ENCODE data around the gene SPON1. TPM values are rescaled to one million over a fixed set of nuclear protein-coding genes. Genes with fewer than 3 reads are reported as not detected.
"Not testable (repeated sequence)": the region's sequence is repeated elsewhere in the genome, so short reads cannot be mapped to it uniquely, and the experiment has no call there.

Gene SPON1
- total RNA-seq, 3 donors from 2014 or later = 0.82 to 1.1 (median 0.87) TPM

- Mint-ChIP-seq H3K36me3 (ENCODE audit: insufficient read depth) (peaks cover 19% of the 10 kb centered on the region), H3K9me3 (no peaks in the 10 kb centered on the region), H3K4me3 (no peak overlapping the region), H3K4me1 (ENCODE audit: low read depth) (peaks cover 40% of the 10 kb centered on the region), H3K27me3 (ENCODE audit: low read depth) (no peaks in the 10 kb centered on the region)
- ATAC-seq (no peak), DNase-seq (no peak)
Measured at GRCh38 chr11:14081581-14082231, 119.2 kb downstream of the SPON1 start.

DNA sequence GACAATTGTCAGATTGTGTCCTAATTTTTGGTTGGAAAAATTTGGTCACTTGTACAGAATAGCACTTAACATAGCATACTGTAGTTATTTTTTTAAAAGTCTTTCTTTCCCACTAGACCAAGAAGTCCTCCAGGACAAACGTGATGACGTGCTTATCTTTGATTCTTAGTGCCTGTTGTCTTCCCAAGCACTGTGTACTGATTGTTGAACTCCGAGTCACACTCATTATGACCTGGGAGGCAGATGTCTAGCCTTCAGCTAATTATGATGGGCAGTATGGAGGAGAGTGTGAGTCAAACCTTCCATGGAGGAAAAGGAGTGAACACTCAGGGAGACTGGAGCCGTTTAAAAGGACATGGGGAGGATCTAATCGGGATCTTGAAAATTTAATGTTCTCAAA is 119.8 kb downstream of the SPON1 start:
- no peak for DNase-seq
- Mint-ChIP-seq H3K4me3 (no peak overlapping the region), H3K27me3 (ENCODE audit: low read depth) (no peaks in the 10 kb centered on the region), H3K4me1 (ENCODE audit: low read depth) (peaks cover 35% of the 10 kb centered on the region), H3K36me3 (ENCODE audit: insufficient read depth) (peaks cover 19% of the 10 kb centered on the region), H3K9me3 (no peaks in the 10 kb centered on the region)
- ATAC-seq = no peak

- H3K9me3 Mint-ChIP-seq; DNase-seq; H3K27me3 Mint-ChIP-seq (ENCODE audit: low read depth); ATAC-seq; H3K4me3 Mint-ChIP-seq; H3K36me3 Mint-ChIP-seq (ENCODE audit: insufficient read depth): not testable (repeated sequence)
- peaks cover 22% of the 10 kb centered on the region for H3K4me1 Mint-ChIP-seq (ENCODE audit: low read depth)
Measured at GRCh38 chr11:14088861-14089260, 126.3 kb downstream of the SPON1 start.

DNA sequence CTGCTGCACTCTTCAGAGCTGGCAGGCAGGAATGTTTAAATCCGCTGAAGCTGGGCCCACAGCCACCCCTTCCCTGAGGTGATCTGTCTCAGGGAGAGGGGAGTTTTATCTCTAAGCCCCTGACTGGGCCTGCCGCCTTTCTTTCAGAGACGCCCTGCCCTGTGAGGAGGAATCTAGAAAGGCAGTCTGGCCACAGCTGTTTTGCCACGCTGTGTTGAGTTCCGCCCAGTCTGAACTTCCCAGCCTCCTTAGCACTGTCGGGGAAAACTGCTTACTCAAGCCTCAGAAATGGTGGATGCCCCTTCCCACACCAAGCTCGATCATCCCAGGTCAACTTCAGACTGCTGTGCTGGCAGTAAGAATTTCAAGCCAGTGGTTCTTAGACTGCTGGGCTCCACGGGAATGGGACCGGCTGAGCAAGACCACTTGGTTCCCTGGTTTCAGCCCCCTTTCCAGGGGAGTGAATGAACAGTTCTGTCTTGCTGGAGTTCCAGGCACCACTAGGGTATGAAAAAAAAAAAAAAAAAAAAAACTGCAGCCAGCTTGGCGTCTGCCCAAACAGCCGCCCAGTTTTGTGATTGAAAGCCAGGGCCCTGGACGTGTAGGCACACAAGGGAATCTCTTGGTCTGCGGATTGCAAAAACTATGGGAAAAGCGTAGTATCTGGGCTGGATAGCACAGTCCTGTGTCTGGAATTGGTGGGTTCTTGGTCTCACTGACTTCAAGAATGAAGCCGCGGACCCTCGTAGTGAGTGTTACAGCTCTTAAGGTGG is 127.4 kb downstream of the SPON1 start:
- DNase-seq = no peak
- Mint-ChIP-seq H3K27me3 (ENCODE audit: low read depth) (peaks cover 5% of the 10 kb centered on the region), H3K4me3 (no peak overlapping the region), H3K4me1 (ENCODE audit: low read depth) (peaks cover 22% of the 10 kb centered on the region), H3K36me3 (ENCODE audit: insufficient read depth) (no peaks in the 10 kb centered on the region), H3K9me3 (no peaks in the 10 kb centered on the region)
- no peak for ATAC-seq

GRCh38 chr11:14090631-14091030 is 128.1 kb downstream of the SPON1 start:
- H3K27me3 Mint-ChIP-seq (ENCODE audit: low read depth); H3K36me3 Mint-ChIP-seq (ENCODE audit: insufficient read depth); DNase-seq; H3K4me3 Mint-ChIP-seq; ATAC-seq; H3K9me3 Mint-ChIP-seq: not testable (repeated sequence)
- H3K4me1 Mint-ChIP-seq (ENCODE audit: low read depth) = peaks cover 21% of the 10 kb centered on the region

GRCh38 chr11:14093065-14093464 is 130.5 kb downstream of the SPON1 start:
- Mint-ChIP-seq H3K27me3 (ENCODE audit: low read depth) (peaks cover 2% of the 10 kb centered on the region), H3K9me3 (no peaks in the 10 kb centered on the region), H3K4me3 (no peak overlapping the region), H3K36me3 (ENCODE audit: insufficient read depth) (no peaks in the 10 kb centered on the region), H3K4me1 (ENCODE audit: low read depth) (peaks cover 18% of the 10 kb centered on the region)
- DNase-seq = no peak
- no peak for ATAC-seq

DNA sequence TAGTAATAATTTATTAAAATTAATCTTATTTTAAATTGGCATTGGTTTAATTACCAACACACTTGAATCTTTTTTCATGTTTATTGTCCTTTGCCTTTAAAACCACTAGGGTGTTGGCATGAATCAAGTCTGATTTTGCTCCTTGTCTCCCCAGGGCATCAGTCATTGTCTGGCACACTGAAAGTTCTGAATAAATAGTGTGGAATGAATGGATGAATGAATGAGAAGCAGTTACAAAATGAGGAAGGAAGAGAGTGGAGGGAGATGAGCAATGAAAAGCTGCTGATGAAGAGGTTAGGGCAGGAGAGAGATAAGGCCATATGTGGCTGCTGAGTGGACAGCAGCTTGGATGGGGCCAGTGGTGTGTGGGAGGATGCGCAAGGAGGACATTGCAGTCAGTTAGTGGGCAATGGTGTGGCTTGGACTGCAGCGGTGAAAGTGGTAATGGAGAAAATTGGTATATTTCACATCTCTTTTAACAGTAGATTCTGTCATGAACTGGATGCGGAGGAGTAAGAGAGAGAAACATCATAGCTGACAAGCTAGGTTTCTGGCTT is 132.0 kb downstream of the SPON1 start:
- Mint-ChIP-seq H3K36me3 (ENCODE audit: insufficient read depth) (no peaks in the 10 kb centered on the region), H3K27me3 (ENCODE audit: low read depth) (no peaks in the 10 kb centered on the region), H3K4me3 (no peak overlapping the region), H3K4me1 (ENCODE audit: low read depth) (peaks cover 8% of the 10 kb centered on the region), H3K9me3 (no peaks in the 10 kb centered on the region)
- ATAC-seq (no peak), DNase-seq (no peak)

GRCh38 chr11:14095882-14096281 is 133.4 kb downstream of the SPON1 start:
- no peaks in the 10 kb centered on the region for H3K36me3 Mint-ChIP-seq (ENCODE audit: insufficient read depth)
- ATAC-seq (no peak), DNase-seq (no peak)
- no peaks in the 10 kb centered on the region for H3K9me3 Mint-ChIP-seq
- H3K4me3 Mint-ChIP-seq = no peak overlapping the region
- H3K27me3 Mint-ChIP-seq (ENCODE audit: low read depth) = no peaks in the 10 kb centered on the region
- H3K4me1 Mint-ChIP-seq (ENCODE audit: low read depth) = peaks cover under 1% of the 10 kb centered on the region

- H3K27me3 Mint-ChIP-seq (ENCODE audit: low read depth) = no peaks in the 10 kb centered on the region
- no peaks in the 10 kb centered on the region for H3K9me3 Mint-ChIP-seq
- DNase-seq (no peak), ATAC-seq (no peak)
- H3K4me1 Mint-ChIP-seq (ENCODE audit: low read depth) = peaks cover 3% of the 10 kb centered on the region
- no peak overlapping the region for H3K4me3 Mint-ChIP-seq
- no peaks in the 10 kb centered on the region for H3K36me3 Mint-ChIP-seq (ENCODE audit: insufficient read depth)
Measured at GRCh38 chr11:14096606-14097005, 134.1 kb downstream of the SPON1 start.

DNA sequence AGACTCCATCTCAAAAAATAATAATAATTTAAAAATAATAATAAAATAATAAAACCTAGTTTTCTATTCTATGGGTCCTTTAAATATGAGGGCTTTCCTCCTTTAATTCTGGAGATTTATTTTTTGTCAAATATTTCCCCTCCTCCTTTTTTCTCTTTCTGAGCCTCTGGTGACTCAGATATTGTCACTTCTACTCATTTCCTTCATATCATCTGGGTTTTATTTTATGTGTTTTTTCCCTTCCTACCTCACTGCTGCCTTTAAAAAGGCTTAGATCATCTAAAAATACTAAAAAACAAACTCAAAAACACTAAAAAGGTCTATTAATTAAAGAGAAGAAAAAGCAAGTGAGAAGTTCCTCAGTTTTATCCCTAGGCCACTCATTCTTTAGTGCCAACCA is 138.9 kb downstream of the SPON1 start:
- peaks cover 13% of the 10 kb centered on the region for H3K4me1 Mint-ChIP-seq (ENCODE audit: low read depth)
- ATAC-seq (peak in 1 of 2 donors; percentile 54), DNase-seq (no peak)
- H3K9me3 Mint-ChIP-seq = no peaks in the 10 kb centered on the region
- H3K27me3 Mint-ChIP-seq (ENCODE audit: low read depth) = no peaks in the 10 kb centered on the region
- peaks cover 3% of the 10 kb centered on the region for H3K36me3 Mint-ChIP-seq (ENCODE audit: insufficient read depth)
- H3K4me3 Mint-ChIP-seq = no peak overlapping the region

DNA sequence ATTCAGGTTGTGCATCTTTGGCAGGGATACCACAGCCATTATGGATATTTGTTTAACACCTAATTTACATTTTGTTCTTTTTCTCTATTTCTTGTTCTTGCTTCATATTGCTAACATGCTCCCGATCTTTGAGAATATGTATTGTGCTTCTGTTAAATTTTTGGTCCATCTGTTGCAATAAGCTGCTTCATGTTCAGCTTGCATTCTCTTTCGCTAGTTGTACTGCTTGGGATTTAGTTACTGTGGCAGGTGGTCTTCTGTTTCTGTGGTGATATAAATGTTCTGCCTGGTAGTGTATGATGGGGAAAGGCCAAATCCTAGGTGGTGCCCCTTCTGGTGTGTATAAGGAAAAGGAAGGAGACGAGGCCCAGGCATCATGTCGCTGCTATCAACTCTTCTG is 140.2 kb downstream of the SPON1 start:
- Mint-ChIP-seq H3K27me3 (ENCODE audit: low read depth) (no peaks in the 10 kb centered on the region), H3K4me1 (ENCODE audit: low read depth) (peaks cover 13% of the 10 kb centered on the region), H3K9me3 (no peaks in the 10 kb centered on the region), H3K4me3 (no peak overlapping the region), H3K36me3 (ENCODE audit: insufficient read depth) (peaks cover 3% of the 10 kb centered on the region)
- DNase-seq (no peak), ATAC-seq (no peak)

DNA sequence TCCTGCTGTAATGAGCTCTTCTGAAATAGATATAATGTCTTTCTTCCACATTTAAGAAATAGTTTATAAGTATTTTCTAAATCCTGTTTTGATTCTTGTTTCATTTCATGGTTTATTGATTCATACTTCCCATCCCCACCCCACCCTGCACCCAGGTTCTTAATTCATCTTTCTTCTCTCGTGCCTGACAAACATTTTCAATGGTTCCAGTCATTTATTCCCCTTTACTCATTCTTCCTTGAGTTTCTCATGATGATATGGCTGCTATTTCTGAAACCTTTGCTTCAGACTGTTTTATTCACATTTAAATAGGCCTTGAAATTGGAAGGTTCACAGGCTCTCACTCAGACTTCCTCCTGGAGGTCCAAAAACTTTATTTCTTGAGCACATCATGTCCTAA is 142.9 kb downstream of the SPON1 start:
- H3K4me1 Mint-ChIP-seq (ENCODE audit: low read depth) = peaks cover 13% of the 10 kb centered on the region
- H3K4me3 Mint-ChIP-seq = no peak overlapping the region
- H3K9me3 Mint-ChIP-seq = no peaks in the 10 kb centered on the region
- no peaks in the 10 kb centered on the region for H3K27me3 Mint-ChIP-seq (ENCODE audit: low read depth)
- H3K36me3 Mint-ChIP-seq (ENCODE audit: insufficient read depth) = peaks cover 3% of the 10 kb centered on the region
- ATAC-seq (peak; percentile 58 to 67), DNase-seq (no peak)

GRCh38 chr11:14106303-14107049 is 144.0 kb downstream of the SPON1 start:
- H3K4me3 Mint-ChIP-seq = no peak overlapping the region

DNA sequence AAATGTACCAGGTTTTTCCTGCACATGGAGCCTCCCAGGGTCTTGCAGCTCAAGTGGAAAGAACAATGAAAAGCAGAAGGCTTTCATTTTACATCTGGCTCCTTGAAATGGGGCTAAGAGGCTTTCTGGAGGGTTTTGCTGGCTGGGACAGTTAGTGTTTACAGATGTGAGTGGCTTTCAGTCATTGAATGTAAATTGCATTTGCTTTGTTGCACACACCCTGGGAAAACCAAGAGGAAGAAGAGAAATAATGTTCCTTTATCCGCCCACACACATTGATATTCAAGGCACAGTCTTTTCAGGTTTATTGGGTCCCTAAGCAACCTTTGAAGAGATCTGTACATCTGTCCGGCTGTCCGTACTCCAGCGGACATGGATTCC is 144.5 kb downstream of the SPON1 start:
- ATAC-seq (no peak), DNase-seq (no peak)
- Mint-ChIP-seq H3K27me3 (ENCODE audit: low read depth) (no peaks in the 10 kb centered on the region), H3K36me3 (ENCODE audit: insufficient read depth) (peaks cover 3% of the 10 kb centered on the region), H3K4me3 (no peak overlapping the region), H3K4me1 (ENCODE audit: low read depth) (peaks cover 6% of the 10 kb centered on the region), H3K9me3 (no peaks in the 10 kb centered on the region)

More at GRCh38 chr11:14106303-14107049, 144.0 kb downstream of the SPON1 start:
- H3K9me3 Mint-ChIP-seq = no peaks in the 10 kb centered on the region
- ATAC-seq (no peak), DNase-seq (no peak)
- no peaks in the 10 kb centered on the region for H3K27me3 Mint-ChIP-seq (ENCODE audit: low read depth)
- peaks cover 3% of the 10 kb centered on the region for H3K36me3 Mint-ChIP-seq (ENCODE audit: insufficient read depth)
- H3K4me1 Mint-ChIP-seq (ENCODE audit: low read depth) = peaks cover 11% of the 10 kb centered on the region
